IMR-90 (cell line): ENCODE data around the gene KCNF1. TPM values are rescaled to one million over a fixed set of nuclear protein-coding genes. Genes with fewer than 3 reads are reported as not detected.

Experiments used
- ATAC-seq: fragments of 200-7000 bp; cut with Tn5 transposase; 2 replicates; pipeline ENCODE4 v1.9.1; 2020; ENCODE audit warnings: low read depth, mild to moderate bottlenecking, moderate library complexity
- BruUV-seq: library from RNA; stranded (reverse); fragments of 400-500 nt; replicated peaks from 2 replicates; lab custom pipeline; 2021; lab: Mats Ljungman, UMichigan
- CTCF ChIA-PET: fragments of 300-600 bp; formaldehyde crosslinking; extraction: SDS; loops from one replicate; lab custom pipeline; 2021; ENCODE audit warnings: antibody characterized with exemption; lab: Yijun Ruan, JAX
- POLR2A ChIA-PET: fragments of 300-600 bp; sonication (Branson Sonifier 250); formaldehyde crosslinking; loops from one replicate; lab custom pipeline; 2022; ENCODE audit warnings: antibody characterized with exemption; ENCODE audit not compliant: unreplicated experiment; lab: Charles Lee
- DNase-seq: peaks from one replicate; pipeline ENCODE4 v3.0.0; 2013
- H2AFZ ChIP-seq: replicated peaks from 2 replicates; pipeline ENCODE3; 2013; ENCODE audit warnings: low read length, mild to moderate bottlenecking; ENCODE audit not compliant: poor library complexity
- H2AK5ac ChIP-seq: 2 replicates; pipeline ENCODE4 v1.6.1; 2013; ENCODE audit warnings: low read depth, low read length, inconsistent platforms
- H2AK9ac ChIP-seq: replicated peaks from 2 replicates; pipeline ENCODE3; 2013; ENCODE audit warnings: mild to moderate bottlenecking, low read depth, low read length, moderate library complexity; ENCODE audit not compliant: poor library complexity
- H2BK120ac ChIP-seq: 2 replicates; pipeline ENCODE4 v1.6.1; 2013; ENCODE audit warnings: low read depth, low read length, inconsistent platforms
- H2BK15ac ChIP-seq: 3 replicates; pipeline ENCODE4 v1.6.1; 2013; ENCODE audit warnings: low read depth, low read length, inconsistent platforms
- H2BK20ac ChIP-seq: 2 replicates; pipeline ENCODE4 v1.6.1; 2013; ENCODE audit warnings: low read depth, mild to moderate bottlenecking, inconsistent platforms, low read length, moderate library complexity
- H2BK5ac ChIP-seq: 2 replicates; pipeline ENCODE4 v1.6.1; 2013; ENCODE audit warnings: mild to moderate bottlenecking, low read depth, low read length, inconsistent platforms; ENCODE audit not compliant: poor library complexity, severe bottlenecking
- H3K14ac ChIP-seq: replicated peaks from 2 replicates; pipeline ENCODE4 v1.6.1; 2013; ENCODE audit warnings: low read depth, low read length, inconsistent platforms
- H3K18ac ChIP-seq: 2 replicates; pipeline ENCODE4 v1.6.1; 2013; ENCODE audit warnings: low read depth, low read length, control low read depth
- H3K23ac ChIP-seq: 2 replicates; pipeline ENCODE4 v1.6.1; 2013; ENCODE audit warnings: low read depth, low read length, inconsistent platforms
- H3K27ac ChIP-seq: 2 replicates; pipeline ENCODE4 v1.5.1; 2013; ENCODE audit warnings: mild to moderate bottlenecking, control low read depth, low read length; ENCODE audit not compliant: insufficient read depth
- H3K27me3 ChIP-seq: 2 replicates; pipeline ENCODE4 v1.6.1; 2013; ENCODE audit warnings: low read length; ENCODE audit not compliant: control insufficient read depth, insufficient read depth
- H3K36me3 ChIP-seq: 2 replicates; pipeline ENCODE4 v1.6.1; 2013; ENCODE audit warnings: low read length, mixed read lengths; ENCODE audit not compliant: control insufficient read depth, insufficient read depth
- H3K4ac ChIP-seq: 2 replicates; pipeline ENCODE4 v1.6.1; 2013; ENCODE audit warnings: low read depth, low read length, inconsistent platforms
- H3K4me1 ChIP-seq: 2 replicates; pipeline ENCODE4 v1.6.1; 2013; ENCODE audit warnings: low read length, mixed read lengths; ENCODE audit not compliant: control insufficient read depth, insufficient read depth
- H3K4me2 ChIP-seq: 2 replicates; pipeline ENCODE4 v1.6.1; 2013; ENCODE audit warnings: low read depth, mild to moderate bottlenecking, control low read depth, low read length, moderate library complexity
- H3K4me3 ChIP-seq: 2 replicates; pipeline ENCODE4 v1.5.1; 2013; ENCODE audit warnings: low read depth, mild to moderate bottlenecking, control low read depth, low read length, moderate library complexity; ENCODE audit not compliant: insufficient read depth
- H3K56ac ChIP-seq: 2 replicates; pipeline ENCODE4 v1.6.1; 2013; ENCODE audit warnings: low read length, inconsistent platforms; ENCODE audit not compliant: insufficient read depth; ENCODE audit errors: extremely low read depth
- H3K79me1 ChIP-seq, 2 experiments: 2 replicates each; pipeline ENCODE4 v1.6.1; 2013; ENCODE audit warnings: low read length in 2 of 2, inconsistent platforms in 1 of 2, low read depth in 1 of 2
- H3K9ac ChIP-seq: 2 replicates; pipeline ENCODE4 v1.6.1; 2013; ENCODE audit warnings: low read depth, low read length, control low read depth
- H3K9me1 ChIP-seq: 2 replicates; pipeline ENCODE4 v1.6.1; 2013; ENCODE audit warnings: low read length, inconsistent platforms; ENCODE audit not compliant: insufficient read depth
- H3K9me3 ChIP-seq: 2 replicates; pipeline ENCODE4 v1.6.1; 2013; ENCODE audit warnings: low read length; ENCODE audit not compliant: control insufficient read depth, insufficient read depth
- H4K20me1 ChIP-seq: 2 replicates; pipeline ENCODE4 v1.6.1; 2013; ENCODE audit warnings: low read length, inconsistent platforms; ENCODE audit not compliant: insufficient read depth
- H4K5ac ChIP-seq: 2 replicates; pipeline ENCODE4 v1.6.1; 2013; ENCODE audit warnings: mild to moderate bottlenecking, low read depth, low read length, control low read depth
- H4K8ac ChIP-seq, 2 experiments: 2 replicates each; pipeline ENCODE4 v1.6.1; 2013; ENCODE audit warnings: low read depth in 2 of 2, low read length in 2 of 2, control low read depth in 1 of 2, inconsistent platforms in 1 of 2
- H4K91ac ChIP-seq: 2 replicates; pipeline ENCODE4 v1.6.1; 2013; ENCODE audit warnings: low read depth, low read length, inconsistent platforms; ENCODE audit not compliant: insufficient read depth
- FOS ChIP-seq: fragments of 150-350 bp; IDR thresholded peaks from 2 replicates; pipeline ENCODE4 v1.6.1; 2016; ENCODE audit warnings: low read depth, low read length
- WGBS, 2 experiments: methylation state at CpG; one replicate each; pipeline versions ENCODE4 v1.1.5 to v1.1.7; 2013; ENCODE audit warnings: missing lambda C conversion rate in 2 of 2; ENCODE audit not compliant: insufficient read length in 1 of 2; ENCODE audit errors: extremely low coverage in 2 of 2; 5-methylcytosine and 5-hydroxymethylcytosine counted together
- dilution Hi-C: fragments of 300-500 bp; cut with HindIII; formaldehyde crosslinking; loops from one replicate; pipeline ENCODE4 v1.14.3; 2018; ENCODE audit warnings: low sequenced_read_pairs; ENCODE audit not compliant: unreplicated experiment
- in situ Hi-C: fragments of 300-500 bp; cut with MboI; formaldehyde crosslinking; loops from 3 replicates; pipeline ENCODE4 v1.14.3; 2019; ENCODE audit warnings: low sequenced_read_pairs, inconsistent platforms, mixed read lengths
- intact Hi-C: fragments of 100-400 bp; cut with micrococcal nuclease; formaldehyde crosslinking; loops from 2 replicates; pipeline ENCODE4 v1.10.0; 2022
- polyA plus RNA-seq, 3 experiments: library from polyadenylated mRNA; depleted of rRNA; stranded (reverse); fragments of >200 nt; gene quantifications; 2 replicates each; pipeline ENCODE4 v1.2.3, GENCODE V29; 2012; ENCODE audit warnings: low replicate concordance in 1 of 3
- total RNA-seq: library from RNA; depleted of rRNA; stranded (reverse); fragments of >200 nt; gene quantifications from 2 replicates; pipeline ENCODE4 v1.2.3, GENCODE V29; 2012

The KCNF1 gene
- total and polyA plus RNA-seq, 2 of the 4 experiments (the other 2 are of a cell fraction): 0.54 to 1.4 TPM

GRCh38 chr2:10949835-10950234 is 38.1 kb downstream of the KCNF1 start:
- intact Hi-C loops: no loop called here
- POLR2A ChIA-PET: no interaction called here
- Histone ChIP-seq H3K27ac (no peak overlapping the region), H4K20me1 (no peaks in the 10 kb centered on the region), H3K14ac (no peak overlapping the region), H3K9me3 (no peaks in the 10 kb centered on the region), H3K36me3 (no peaks in the 10 kb centered on the region), H3K56ac (no peak overlapping the region), H2AFZ (no peak overlapping the region), H4K5ac (no peak overlapping the region), H3K27me3 (no peaks in the 10 kb centered on the region), H2BK5ac (no peak overlapping the region), H2AK9ac (no peak overlapping the region), H4K8ac (no peak overlapping the region), H3K9me1 (0 out of 2 replicates have a peak, but pooled peaks cover 4% of the 10 kb centered on the region), H3K4me3 (no peak overlapping the region), H3K23ac (no peak overlapping the region), H3K9ac (no peak overlapping the region), H3K79me1 (no peaks in the 10 kb centered on the region), H4K91ac (no peak overlapping the region), H2BK120ac (no peak overlapping the region), H2BK20ac (no peak overlapping the region), H2AK5ac (no peak overlapping the region), H3K4me2 (no peak overlapping the region), H3K4me1 (peaks cover 5% of the 10 kb centered on the region), H2BK15ac (no peak overlapping the region), H3K18ac (no peak overlapping the region), H3K4ac (no peak overlapping the region)
- CTCF ChIA-PET: interaction anchor here (0.6 kb wide), 1 partner anchor 14 kb away, joined by 3 read pairs; no protein-coding TSS in a partner anchor
- in situ Hi-C loops: no loop called here
- no peak for DNase-seq
- dilution Hi-C loops: no loop called here
- no peak for ATAC-seq
- no peak for TF ChIP-seq FOS
- no TSS peak for BruUV-seq
- WGBS, 2 experiments: 67% methylated on average over 1 of the region's 1 CpG; no CpG with 5 or more reads in 1 of the 2 experiments
